Measurements from ENCODE around the gene SLC10A6.
A peak's percentile ranks its signal among the peaks of the same experiment; 100 is the strongest.
"Not testable (repeated sequence)": the region's sequence is repeated elsewhere in the genome, so short reads cannot be mapped to it uniquely, and the experiment has no call there.

The SLC10A6 gene

DNA sequence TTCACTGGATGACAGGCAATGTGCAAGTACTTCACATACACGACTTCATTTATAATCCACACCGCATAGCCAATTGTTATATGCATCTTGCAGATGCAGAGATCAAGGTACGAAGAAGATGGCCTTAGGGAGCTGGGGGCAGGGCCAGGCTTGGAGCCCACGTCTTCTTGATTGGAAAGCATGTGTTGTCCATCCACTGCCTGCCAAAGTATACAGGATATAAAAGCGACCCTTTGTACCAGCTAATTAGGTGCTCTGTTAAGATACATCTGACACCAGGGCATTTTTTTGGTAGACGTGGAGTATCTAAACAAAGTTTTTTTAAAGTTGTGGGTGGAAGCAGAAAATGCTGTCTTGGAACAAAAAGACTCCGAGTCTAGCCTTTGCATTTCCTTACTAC is 41.6 kb upstream of the SLC10A6 start:
- Histone ChIP-seq H2AFZ (ENCODE audit: low read depth) (no peak overlapping the region), H3K36me3 (ENCODE audit: insufficient read depth) (no peaks in the 10 kb centered on the region), H3K27me3 (ENCODE audit: insufficient read depth, low read depth) (no peaks in the 10 kb centered on the region), H3K4me2 (no peak overlapping the region; the same call in 1 of the 2 replicates), H3K4me3 (IDR thresholded peaks at IDR 0.05; ENCODE audit: insufficient read depth, low read depth, low read length) (no peak overlapping the region), H4K20me1 (ENCODE audit: insufficient read depth) (no peaks in the 10 kb centered on the region), H3K4me1 (ENCODE audit: low read depth, poor library complexity, severe bottlenecking) (peaks cover 8% of the 10 kb centered on the region), H3K9ac (no peak overlapping the region), H3K27ac (no peak overlapping the region), H3K79me2 (ENCODE audit: insufficient read depth, low read depth) (no peaks in the 10 kb centered on the region)
- TF ChIP-seq, protein P1, sequence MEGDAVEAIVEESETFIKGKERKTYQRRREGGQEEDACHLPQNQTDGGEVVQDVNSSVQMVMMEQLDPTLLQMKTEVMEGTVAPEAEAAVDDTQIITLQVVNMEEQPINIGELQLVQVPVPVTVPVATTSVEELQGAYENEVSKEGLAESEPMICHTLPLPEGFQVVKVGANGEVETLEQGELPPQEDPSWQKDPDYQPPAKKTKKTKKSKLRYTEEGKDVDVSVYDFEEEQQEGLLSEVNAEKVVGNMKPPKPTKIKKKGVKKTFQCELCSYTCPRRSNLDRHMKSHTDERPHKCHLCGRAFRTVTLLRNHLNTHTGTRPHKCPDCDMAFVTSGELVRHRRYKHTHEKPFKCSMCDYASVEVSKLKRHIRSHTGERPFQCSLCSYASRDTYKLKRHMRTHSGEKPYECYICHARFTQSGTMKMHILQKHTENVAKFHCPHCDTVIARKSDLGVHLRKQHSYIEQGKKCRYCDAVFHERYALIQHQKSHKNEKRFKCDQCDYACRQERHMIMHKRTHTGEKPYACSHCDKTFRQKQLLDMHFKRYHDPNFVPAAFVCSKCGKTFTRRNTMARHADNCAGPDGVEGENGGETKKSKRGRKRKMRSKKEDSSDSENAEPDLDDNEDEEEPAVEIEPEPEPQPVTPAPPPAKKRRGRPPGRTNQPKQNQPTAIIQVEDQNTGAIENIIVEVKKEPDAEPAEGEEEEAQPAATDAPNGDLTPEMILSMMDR (conservative IDR thresholded peaks at IDR 0.05; ENCODE audit: low read depth, low read length), result no peak

DNA sequence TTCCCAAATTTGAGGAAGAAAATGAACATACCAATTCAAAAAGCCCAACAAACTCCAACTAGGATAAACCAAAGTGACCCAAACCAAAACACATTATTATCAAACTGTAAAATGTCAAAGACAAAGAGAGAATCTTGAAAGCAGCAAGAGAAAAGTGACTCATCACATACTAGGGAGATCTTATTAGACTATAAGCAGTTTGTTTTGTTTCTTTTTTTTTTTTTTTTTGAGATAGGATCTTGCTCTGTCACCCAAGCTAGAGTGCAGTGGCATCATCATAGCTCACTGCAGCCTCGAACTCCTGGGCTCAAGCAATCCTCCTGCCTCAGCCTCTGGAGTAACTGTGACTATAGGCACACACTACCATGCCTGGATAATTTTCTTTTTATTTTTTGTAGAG is 30.5 kb upstream of the SLC10A6 start:
- no peaks in the 10 kb centered on the region for H3K27me3 ChIP-seq (ENCODE audit: insufficient read depth, low read depth)
- no peak overlapping the region for H3K4me3 ChIP-seq (IDR thresholded peaks at IDR 0.05; ENCODE audit: insufficient read depth, low read depth, low read length)
- H3K9ac ChIP-seq, result no peak overlapping the region
- no peak overlapping the region for H3K4me2 ChIP-seq
- no peaks in the 10 kb centered on the region for H3K79me2 ChIP-seq (ENCODE audit: insufficient read depth, low read depth)
- no peaks in the 10 kb centered on the region for H3K36me3 ChIP-seq (ENCODE audit: insufficient read depth)
- TF ChIP-seq, protein P1 (conservative IDR thresholded peaks at IDR 0.05; ENCODE audit: low read depth, low read length), result no peak
- H4K20me1 ChIP-seq (ENCODE audit: insufficient read depth), result no peaks in the 10 kb centered on the region
- no peak overlapping the region for H3K27ac ChIP-seq
- no peaks in the 10 kb centered on the region for H3K4me1 ChIP-seq (ENCODE audit: low read depth, poor library complexity, severe bottlenecking)
- no peak overlapping the region for H2AFZ ChIP-seq (ENCODE audit: low read depth)

DNA sequence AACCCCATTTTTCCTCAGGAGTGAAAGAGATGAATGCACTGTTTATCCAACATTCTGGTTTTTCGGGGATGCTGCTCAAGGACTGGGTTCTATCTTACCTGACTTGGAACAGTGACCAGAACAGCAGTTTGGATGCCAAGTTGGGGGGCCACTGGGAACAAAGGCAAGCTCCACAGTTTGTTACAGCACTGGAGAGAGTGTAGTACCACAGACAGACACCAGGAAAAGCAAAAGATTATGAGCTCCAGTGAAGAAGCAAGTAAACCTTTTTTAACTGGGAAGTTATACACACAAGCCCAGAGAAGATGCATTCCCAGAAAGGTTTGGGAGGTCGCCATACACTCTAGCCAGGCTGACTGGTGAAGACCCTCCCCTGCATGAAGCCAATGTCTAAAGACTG is 29.5 kb upstream of the SLC10A6 start:
- no peak overlapping the region for H3K27ac ChIP-seq
- no peaks in the 10 kb centered on the region for H3K4me1 ChIP-seq (ENCODE audit: low read depth, poor library complexity, severe bottlenecking)
- H3K9ac ChIP-seq, result no peak overlapping the region
- no peaks in the 10 kb centered on the region for H3K79me2 ChIP-seq (ENCODE audit: insufficient read depth, low read depth)
- H3K4me3 ChIP-seq (IDR thresholded peaks at IDR 0.05; ENCODE audit: insufficient read depth, low read depth, low read length), result no peak overlapping the region
- TF ChIP-seq, protein P1 (conservative IDR thresholded peaks at IDR 0.05; ENCODE audit: low read depth, low read length), result 0 out of 2 replicates have a peak, but pooled peaks have one; percentile 35
- no peaks in the 10 kb centered on the region for H4K20me1 ChIP-seq (ENCODE audit: insufficient read depth)
- no peaks in the 10 kb centered on the region for H3K36me3 ChIP-seq (ENCODE audit: insufficient read depth)
- H2AFZ ChIP-seq (ENCODE audit: low read depth), result no peak overlapping the region
- no peak overlapping the region for H3K4me2 ChIP-seq
- no peaks in the 10 kb centered on the region for H3K27me3 ChIP-seq (ENCODE audit: insufficient read depth, low read depth)

DNA sequence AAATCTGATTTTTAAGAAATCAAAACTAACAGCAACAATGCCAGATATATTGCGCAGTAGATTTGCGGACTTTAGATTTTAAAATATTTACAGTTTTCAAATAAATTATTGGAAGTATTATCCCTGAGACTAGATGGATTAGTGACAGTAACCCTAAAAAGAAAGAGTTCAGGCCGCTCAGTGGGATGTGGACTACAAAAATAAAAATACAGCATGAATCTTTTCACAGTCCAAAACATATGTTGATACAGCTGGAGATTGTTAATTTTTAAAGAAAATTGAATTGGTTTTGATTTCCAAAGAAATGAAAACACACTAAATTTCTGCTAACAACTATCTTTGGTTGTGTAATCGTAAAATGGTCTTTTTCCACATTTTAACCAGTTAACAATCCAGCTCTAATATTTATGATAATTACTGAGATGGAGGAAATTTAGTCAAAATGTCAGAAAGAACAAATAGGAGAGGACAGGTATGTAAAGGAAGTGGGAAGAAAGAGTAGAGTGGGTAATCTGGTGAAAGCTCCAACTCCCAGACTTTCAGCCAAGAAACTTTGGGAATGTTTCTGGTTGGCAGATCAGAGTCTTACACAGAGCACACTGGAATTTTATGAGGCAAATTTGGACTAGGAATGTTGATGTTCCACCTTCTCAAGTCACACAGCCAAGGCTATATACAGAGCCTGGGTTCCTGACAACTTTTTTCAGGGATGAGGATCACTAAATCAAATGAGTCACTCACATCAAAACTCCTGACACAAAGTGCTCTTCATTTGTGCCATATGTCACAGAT is 27.9 kb upstream of the SLC10A6 start:
- Histone ChIP-seq H3K36me3 (ENCODE audit: insufficient read depth) (no peaks in the 10 kb centered on the region), H3K27ac (no peak overlapping the region), H3K27me3 (ENCODE audit: insufficient read depth, low read depth) (no peaks in the 10 kb centered on the region), H3K4me3 (IDR thresholded peaks at IDR 0.05; ENCODE audit: insufficient read depth, low read depth, low read length) (no peak overlapping the region), H3K9ac (no peak overlapping the region), H3K79me2 (ENCODE audit: insufficient read depth, low read depth) (no peaks in the 10 kb centered on the region), H3K4me1 (ENCODE audit: low read depth, poor library complexity, severe bottlenecking) (no peaks in the 10 kb centered on the region), H2AFZ (ENCODE audit: low read depth) (no peak overlapping the region), H3K4me2 (no peak overlapping the region), H4K20me1 (ENCODE audit: insufficient read depth) (no peaks in the 10 kb centered on the region)
- TF ChIP-seq, protein P1 (conservative IDR thresholded peaks at IDR 0.05; ENCODE audit: low read depth, low read length), result no peak

DNA sequence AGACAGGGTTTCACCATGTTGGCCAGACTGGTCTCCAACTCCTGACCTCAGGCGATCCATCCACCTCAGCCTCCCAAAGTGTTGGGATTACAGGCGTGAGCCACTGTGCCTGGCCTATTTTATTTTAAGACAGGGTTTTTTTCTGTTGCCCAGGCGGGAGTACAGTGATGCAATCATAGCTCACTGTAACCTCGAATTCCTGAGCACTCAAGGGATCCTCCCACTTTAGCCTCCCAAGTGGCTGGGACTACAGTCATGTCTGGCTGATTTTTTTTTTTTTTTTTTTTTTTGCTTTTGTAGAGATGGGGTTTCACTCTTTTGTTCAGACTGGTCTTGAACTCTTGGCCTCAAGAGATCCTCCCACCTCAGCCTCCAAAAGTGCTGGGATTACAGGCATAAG is 26.3 kb upstream of the SLC10A6 start:
- not testable (repeated sequence) for H2AFZ ChIP-seq (ENCODE audit: low read depth); H3K79me2 ChIP-seq (ENCODE audit: insufficient read depth, low read depth); H3K4me1 ChIP-seq (ENCODE audit: low read depth, poor library complexity, severe bottlenecking); H4K20me1 ChIP-seq (ENCODE audit: insufficient read depth); H3K4me3 ChIP-seq (IDR thresholded peaks at IDR 0.05; ENCODE audit: insufficient read depth, low read depth, low read length); H3K27me3 ChIP-seq (ENCODE audit: insufficient read depth, low read depth); H3K27ac ChIP-seq; H3K4me2 ChIP-seq; H3K36me3 ChIP-seq (ENCODE audit: insufficient read depth); H3K9ac ChIP-seq

All from KMS-11 (cell line).